HepG2 (cell line): Measurements from ENCODE around the gene MYO5B. TPM values are rescaled to one million over a fixed set of nuclear protein-coding genes. Genes with fewer than 3 reads are reported as not detected.

Experiments
- ATAC-seq: fragments of 200-7000 bp; cut with Tn5 transposase; 3 replicates; pipeline ENCODE4 v1.9.1; 2020; ENCODE audit warnings: mild to moderate bottlenecking, moderate library complexity
- BruUV-seq: library from RNA; stranded (reverse); fragments of 400-500 nt; replicated peaks from 2 replicates; lab custom pipeline; 2021; lab: Mats Ljungman, UMichigan
- CTCF ChIA-PET: fragments of 300-600 bp; formaldehyde crosslinking; extraction: SDS; loops from one replicate; lab custom pipeline; 2021; ENCODE audit warnings: low total read pairs, inconsistent platforms, low intra/inter-chr PET ratio; lab: Yijun Ruan, JAX
- POLR2A ChIA-PET: fragments of 350-600 bp; sonication (Branson Sonifier 250); formaldehyde crosslinking; loops from one replicate; lab custom pipeline; 2020; ENCODE audit warnings: antibody characterized with exemption, inconsistent platforms; lab: Yijun Ruan, JAX
- DNase-seq: peaks from one replicate; pipeline ENCODE4 v3.0.0-alpha.2; 2015; ENCODE audit warnings: low spot score
- FAIRE-seq: peaks from 3 replicates; lab custom pipeline; 2011; peaks lifted over from hg19 to GRCh38; lab: Jason Lieb, UNC
- H2AFZ ChIP-seq: one replicate; pipeline ENCODE4 v1.6.1; 2011; ENCODE audit warnings: low read length, inconsistent platforms
- H3K27ac ChIP-seq: fragments of 300-600 bp; 3 replicates; pipeline ENCODE4 v1.8.0; 2011; ENCODE audit warnings: mixed run types, mild to moderate bottlenecking, mixed read lengths, low read length, inconsistent platforms; ENCODE audit not compliant: insufficient read depth; ENCODE audit errors: extremely low read length
- H3K27me3 ChIP-seq, 2 experiments: fragments of 200-600 bp in 1 of 2; 2 replicates in 1 of 2; 3 replicates in 1 of 2; pipeline versions ENCODE4 v1.6.0 to v1.8.0; 2011; ENCODE audit warnings: low read length in 2 of 2, mild to moderate bottlenecking in 2 of 2, moderate library complexity in 2 of 2, inconsistent platforms in 1 of 2; ENCODE audit not compliant: insufficient read depth in 2 of 2, control insufficient read depth in 1 of 2
- H3K36me3 ChIP-seq, 2 experiments: fragments of 200-600 bp in 1 of 2; replicated peaks in 1 of 2; 2 replicates in 1 of 2; 3 replicates in 1 of 2; pipeline versions ENCODE4 v1.5.1 to v1.8.0; 2011; ENCODE audit warnings: low read length in 2 of 2, inconsistent platforms in 1 of 2; ENCODE audit not compliant: insufficient read depth in 2 of 2, control insufficient read depth in 1 of 2
- H3K4me1 ChIP-seq: 2 replicates; pipeline ENCODE4 v1.5.1; 2012; ENCODE audit warnings: low read length, inconsistent platforms; ENCODE audit not compliant: insufficient read depth
- H3K4me2 ChIP-seq: 2 replicates; pipeline ENCODE4 v1.6.0; 2011; ENCODE audit warnings: low read depth, low read length, inconsistent platforms
- H3K4me3 ChIP-seq, 3 experiments: fragments of 200-600 bp in 1 of 3; sonication (generic), shearing (Covaris generic) in 1 of 3; replicated peaks in 1 of 3; 2 replicates each; pipeline ENCODE4 v1.5.1; 2011 to 2016; ENCODE audit warnings: low read length in 3 of 3, inconsistent platforms in 2 of 3, low read depth in 2 of 3, mild to moderate bottlenecking in 2 of 3, control low read depth in 1 of 3, mixed read lengths in 1 of 3; ENCODE audit not compliant: insufficient read depth in 1 of 3
- H3K79me2 ChIP-seq: one replicate; pipeline ENCODE4 v1.6.1; 2011; ENCODE audit warnings: low read length, inconsistent platforms; ENCODE audit not compliant: insufficient read depth
- H3K9ac ChIP-seq: 2 replicates; pipeline ENCODE4 v1.6.0; 2011; ENCODE audit warnings: mild to moderate bottlenecking, low read depth, low read length, inconsistent platforms; ENCODE audit not compliant: insufficient read depth
- H3K9me3 ChIP-seq: 2 replicates; pipeline ENCODE4 v1.5.1; 2012; ENCODE audit warnings: mild to moderate bottlenecking, low read length
- H4K20me1 ChIP-seq: 2 replicates; pipeline ENCODE4 v1.6.0; 2011; ENCODE audit warnings: inconsistent platforms, mild to moderate bottlenecking, low read length, moderate library complexity; ENCODE audit not compliant: insufficient read depth
- ARNT ChIP-seq: fragments of 450-650 bp; IDR thresholded peaks from 2 replicates; pipeline ENCODE4 v1.6.1; 2017
- ETV6 ChIP-seq: sonication (generic); formaldehyde crosslinking; conservative IDR thresholded peaks from 2 replicates; pipeline ENCODE4 v1.4.0; 2020; ENCODE audit warnings: missing genetic modification reagents
- FOXO1 ChIP-seq: sonication (generic); formaldehyde crosslinking; IDR thresholded peaks from 2 replicates; pipeline ENCODE4 v1.4.0; 2020; ENCODE audit warnings: missing genetic modification reagents
- HNF4G ChIP-seq, 2 experiments: sonication (generic) in 1 of 2; formaldehyde crosslinking in 1 of 2; IDR thresholded peaks; 2 replicates each; pipeline versions ENCODE4 v1.4.0 to v1.6.1; 2011 to 2020; ENCODE audit warnings: borderline replicate concordance in 2 of 2, low read depth in 2 of 2, mild to moderate bottlenecking in 2 of 2, low read length in 1 of 2, missing genetic modification reagents in 1 of 2, moderate library complexity in 1 of 2
- HOXA7 ChIP-seq: sonication (generic); formaldehyde crosslinking; IDR thresholded peaks from 2 replicates; pipeline ENCODE4 v1.8.1; 2022; ENCODE audit warnings: mild to moderate bottlenecking, missing genetic modification reagents, moderate library complexity
- KLF12 ChIP-seq: sonication (generic); formaldehyde crosslinking; IDR thresholded peaks from 2 replicates; pipeline ENCODE4 v1.4.0; 2020; ENCODE audit warnings: missing genetic modification reagents, borderline replicate concordance
- NR3C1 ChIP-seq: sonication (generic); formaldehyde crosslinking; IDR thresholded peaks from 2 replicates; pipeline ENCODE4 v1.4.0; 2020; ENCODE audit warnings: missing genetic modification reagents
- SMYD3 ChIP-seq: sonication (generic); formaldehyde crosslinking; IDR thresholded peaks from 2 replicates; pipeline ENCODE4 v1.8.1; 2023; ENCODE audit warnings: mild to moderate bottlenecking, missing genetic modification reagents
- TAF15 ChIP-seq: fragments of 200-400 bp; formaldehyde crosslinking; IDR thresholded peaks from one replicate; pipeline ENCODE4 v1.6.1; 2018; ENCODE audit warnings: mild to moderate bottlenecking, low read depth, low read length; ENCODE audit not compliant: poor library complexity, severe bottlenecking
- TOE1 ChIP-seq: sonication (generic); formaldehyde crosslinking; IDR thresholded peaks from 2 replicates; pipeline ENCODE4 v1.4.0; 2020; ENCODE audit warnings: mild to moderate bottlenecking, missing genetic modification reagents
- U2AF2 ChIP-seq: fragments of 200-400 bp; formaldehyde crosslinking; IDR thresholded peaks from 2 replicates; pipeline ENCODE4 v1.6.1; 2017; ENCODE audit warnings: low read depth, mild to moderate bottlenecking, low read length
- ZBTB3 ChIP-seq: sonication (generic); formaldehyde crosslinking; IDR thresholded peaks from 2 replicates; pipeline ENCODE4 v1.4.0; 2020; ENCODE audit warnings: low read depth, mild to moderate bottlenecking, moderate library complexity, missing genetic modification reagents, borderline replicate concordance
- ZNF292 ChIP-seq: sonication (generic); formaldehyde crosslinking; IDR thresholded peaks from 2 replicates; pipeline ENCODE4 v1.8.1; 2022; ENCODE audit warnings: mild to moderate bottlenecking, low read depth, missing genetic modification reagents, borderline replicate concordance
- ZNF543 ChIP-seq: sonication (generic); formaldehyde crosslinking; IDR thresholded peaks from 2 replicates; pipeline ENCODE4 v1.4.0; 2020; ENCODE audit warnings: mild to moderate bottlenecking, missing genetic modification reagents
- WGBS: methylation state at CpG from one replicate; pipeline ENCODE4 v1.1.6; 2017; ENCODE audit warnings: low lambda C conversion rate; 5-methylcytosine and 5-hydroxymethylcytosine counted together
- in situ Hi-C: cut with HindIII; loops from 2 replicates; pipeline ENCODE4 v1.10.0; 2017; ENCODE audit warnings: low pct_unique_long_range_greater_than_20kb; ENCODE audit not compliant: extremely low pct_ligation_motif_present
- intact Hi-C: fragments of 100-400 bp; cut with micrococcal nuclease; formaldehyde crosslinking; loops from one replicate; pipeline ENCODE4 v1.10.0; 2022; ENCODE audit not compliant: unreplicated experiment
- polyA plus RNA-seq, 8 experiments: library from polyadenylated mRNA; depleted of rRNA in 3 of 8; stranded (reverse) in 7 of 8; unstranded in 1 of 8; fragments of >200 nt; fragmentation: Illumina TruSeq in 4 of 8; extraction: Trizol in 4 of 8; gene quantifications; 2 replicates each; pipeline versions ENCODE4 v1.2.1 to v1.2.3, GENCODE V29; 2011 to 2016; ENCODE audit warnings: low read depth in 4 of 8, missing spikeins in 1 of 8, mixed read lengths in 1 of 8; ENCODE audit not compliant: insufficient read depth in 1 of 8
- total RNA-seq, 5 experiments: library from RNA; depleted of rRNA; stranded (reverse); fragments of >200 nt; fragmentation: Illumina TruSeq; extraction: Trizol; gene quantifications; 2 replicates each; pipeline ENCODE4 v1.2.3, GENCODE V29; 2016; ENCODE audit warnings: low read depth in 1 of 5
- TF ChIP-seq, protein P1 (sequence below): IDR thresholded peaks from 2 replicates; pipeline ENCODE4 v1.6.1; 2016; ENCODE audit warnings: low read depth, control low read depth
- TF ChIP-seq, protein P2 (sequence below): sonication (generic); formaldehyde crosslinking; IDR thresholded peaks from 2 replicates; pipeline ENCODE4 v1.4.0; 2020; ENCODE audit warnings: missing genetic modification reagents

MYO5B gene
- total and polyA plus RNA-seq, 2 of the 13 experiments (the other 11 are each of a cell fraction or from before 2014, with no cell fraction given) = 13.1 to 24.0 TPM

GRCh38 chr18:49924293-49924983 lies 270.5 kb downstream of the MYO5B start:
- intact Hi-C loops (no loop called here), in situ Hi-C loops (no loop called here)
- TF ChIP-seq FOXO1 (CRISPR knock-in tag) (no peak), ARNT (no peak), HNF4G (IDR thresholded peaks at IDR 0.05; ENCODE audit: borderline replicate concordance, low read depth, low read length) (no peak), HNF4G (CRISPR knock-in tag; IDR thresholded peaks at IDR 0.05; ENCODE audit: borderline replicate concordance, low read depth) (no peak), SMYD3 (no peak), ZNF292 (CRISPR knock-in tag) (no peak), ETV6 (CRISPR knock-in tag) (no peak), TAF15 (no peak), NR3C1 (CRISPR knock-in tag) (no peak), HOXA7 (CRISPR knock-in tag) (no peak), TOE1 (no peak), ZNF543 (CRISPR knock-in tag) (no peak), ZBTB3 (no peak), U2AF2 (no peak), KLF12 (CRISPR knock-in tag) (no peak)
- TF ChIP-seq, protein P1, sequence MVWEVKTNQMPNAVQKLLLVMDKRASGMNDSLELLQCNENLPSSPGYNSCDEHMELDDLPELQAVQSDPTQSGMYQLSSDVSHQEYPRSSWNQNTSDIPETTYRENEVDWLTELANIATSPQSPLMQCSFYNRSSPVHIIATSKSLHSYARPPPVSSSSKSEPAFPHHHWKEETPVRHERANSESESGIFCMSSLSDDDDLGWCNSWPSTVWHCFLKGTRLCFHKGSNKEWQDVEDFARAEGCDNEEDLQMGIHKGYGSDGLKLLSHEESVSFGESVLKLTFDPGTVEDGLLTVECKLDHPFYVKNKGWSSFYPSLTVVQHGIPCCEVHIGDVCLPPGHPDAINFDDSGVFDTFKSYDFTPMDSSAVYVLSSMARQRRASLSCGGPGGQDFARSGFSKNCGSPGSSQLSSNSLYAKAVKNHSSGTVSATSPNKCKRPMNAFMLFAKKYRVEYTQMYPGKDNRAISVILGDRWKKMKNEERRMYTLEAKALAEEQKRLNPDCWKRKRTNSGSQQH (CRISPR knock-in tag) = no peak
- TF ChIP-seq, protein P2, sequence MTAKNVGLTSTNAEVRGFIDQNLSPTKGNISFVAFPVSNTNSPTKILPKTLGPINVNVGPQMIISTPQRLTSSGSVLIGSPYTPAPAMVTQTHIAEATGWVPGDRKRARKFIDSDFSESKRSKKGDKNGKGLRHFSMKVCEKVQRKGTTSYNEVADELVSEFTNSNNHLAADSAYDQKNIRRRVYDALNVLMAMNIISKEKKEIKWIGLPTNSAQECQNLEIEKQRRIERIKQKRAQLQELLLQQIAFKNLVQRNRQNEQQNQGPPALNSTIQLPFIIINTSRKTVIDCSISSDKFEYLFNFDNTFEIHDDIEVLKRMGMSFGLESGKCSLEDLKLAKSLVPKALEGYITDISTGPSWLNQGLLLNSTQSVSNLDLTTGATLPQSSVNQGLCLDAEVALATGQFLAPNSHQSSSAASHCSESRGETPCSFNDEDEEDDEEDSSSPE (CRISPR knock-in tag) = no peak
- Histone ChIP-seq H3K4me2 (no peak overlapping the region), H2AFZ (no peak overlapping the region), H3K27ac (no peak overlapping the region), H3K9me3 (no peaks in the 10 kb centered on the region), H3K4me1 (peaks cover 6% of the 10 kb centered on the region), H3K79me2 (no peaks in the 10 kb centered on the region), H4K20me1 (no peaks in the 10 kb centered on the region), H3K4me3 (no peak overlapping the region), H3K9ac (no peak overlapping the region), H3K27me3 (no peaks in the 10 kb centered on the region; a peak in 1 of 5 replicates), H3K36me3 (peaks cover 0 to 8% of the 10 kb centered on the region in 2 experiments; a peak in 1 of 5 replicates)
- no TSS peak for BruUV-seq
- DNase-seq = no peak
- ChIA-PET POLR2A (no interaction called here), CTCF (no interaction called here)
- FAIRE-seq = no peak
- ATAC-seq = no peak
- WGBS = 78% methylated on average over 2 of the region's 2 CpGs
